Hepatocyte (in vitro differentiated cells): Measurements from ENCODE around the gene SRPRB. TPM values are rescaled to one million over a fixed set of nuclear protein-coding genes. Genes with fewer than 3 reads are reported as not detected.

Experiments
- DNase-seq: peaks from one replicate; pipeline ENCODE4 v3.0.0-alpha.2; 2016; ENCODE audit warnings: low spot score
- H2AFZ ChIP-seq: fragments of 200-600 bp; sonication (generic); 2 replicates; pipeline ENCODE4 v1.6.0; 2016; ENCODE audit warnings: antibody characterized with exemption, mild to moderate bottlenecking
- H3K27ac ChIP-seq: fragments of 200-600 bp; sonication (generic); 2 replicates; pipeline ENCODE4 v1.5.1; 2016; ENCODE audit warnings: mild to moderate bottlenecking
- H3K27me3 ChIP-seq: fragments of 200-600 bp; sonication (generic); 2 replicates; pipeline ENCODE4 v1.6.1; 2016
- H3K36me3 ChIP-seq: fragments of 200-600 bp; sonication (generic); replicated peaks from 2 replicates; pipeline ENCODE4 v1.5.1; 2016; ENCODE audit warnings: low read depth; ENCODE audit not compliant: insufficient read depth
- H3K4me1 ChIP-seq: fragments of 200-600 bp; sonication (generic); 2 replicates; pipeline ENCODE4 v1.5.1; 2016; ENCODE audit warnings: mild to moderate bottlenecking, moderate library complexity; ENCODE audit not compliant: insufficient read depth
- H3K4me2 ChIP-seq: fragments of 200-600 bp; sonication (generic); 2 replicates; pipeline ENCODE4 v1.6.0; 2016
- H3K4me3 ChIP-seq: fragments of 200-600 bp; sonication (generic); 2 replicates; pipeline ENCODE4 v1.5.1; 2016; ENCODE audit warnings: mild to moderate bottlenecking
- H3K79me2 ChIP-seq: fragments of 200-600 bp; sonication (generic); 2 replicates; pipeline ENCODE4 v1.6.0; 2017; ENCODE audit warnings: mild to moderate bottlenecking
- H3K9me2 ChIP-seq: fragments of 200-600 bp; sonication (generic); replicated peaks from 2 replicates; pipeline ENCODE4 v1.6.0; 2017; ENCODE audit warnings: mild to moderate bottlenecking; ENCODE audit not compliant: insufficient read depth
- H3K9me3 ChIP-seq: fragments of 200-600 bp; sonication (generic); 2 replicates; pipeline ENCODE4 v1.5.1; 2016; ENCODE audit warnings: low read depth, mild to moderate bottlenecking
- H4K20me1 ChIP-seq: fragments of 200-600 bp; sonication (generic); 2 replicates; pipeline ENCODE4 v1.6.0; 2016; ENCODE audit warnings: mild to moderate bottlenecking; ENCODE audit not compliant: insufficient read depth, poor library complexity, severe bottlenecking
- CTCF ChIP-seq: fragments of 200-600 bp; sonication (generic); IDR thresholded peaks from 2 replicates; pipeline ENCODE4 v1.5.1; 2016; ENCODE audit warnings: antibody characterized with exemption, mild to moderate bottlenecking; ENCODE audit not compliant: poor library complexity
- EZH2 ChIP-seq: fragments of 200-600 bp; sonication (generic); IDR thresholded peaks from 2 replicates; pipeline ENCODE4 v1.6.1; 2016; ENCODE audit warnings: antibody characterized with exemption, mild to moderate bottlenecking, borderline replicate concordance
- EZH2phosphoT487 ChIP-seq: fragments of 200-600 bp; sonication (generic); IDR thresholded peaks from one replicate; pipeline ENCODE4 v1.6.1; 2018; ENCODE audit warnings: antibody characterized with exemption, mild to moderate bottlenecking, low read depth, moderate library complexity; ENCODE audit not compliant: unreplicated experiment, severe bottlenecking
- WGBS: methylation state at CpG from one replicate; pipeline ENCODE4 v1.1.6; 2016; ENCODE audit warnings: low lambda C conversion rate; ENCODE audit errors: missing lambda C conversion rate; 5-methylcytosine and 5-hydroxymethylcytosine counted together
- polyA plus RNA-seq: library from polyadenylated mRNA; unstranded; fragments of >200 nt; fragmentation: Nextera tagmentation; extraction: Ambion mirVana; gene quantifications from 2 replicates; pipeline ENCODE4 v1.2.1, GENCODE V29; 2016
- total RNA-seq: library from RNA; depleted of rRNA; stranded (reverse); fragments of >200 nt; gene quantifications from 2 replicates; pipeline ENCODE4 v1.2.3, GENCODE V29; 2014

Gene SRPRB
- total and polyA plus RNA-seq, 2 experiments from 2014 or later = 94.4 to 129 TPM

GRCh38 chr3:133829310-133829707 lies 23.7 kb downstream of the SRPRB start:
- H3K9me2 ChIP-seq = no peaks in the 10 kb centered on the region
- TF ChIP-seq CTCF = no peak
- TF ChIP-seq EZH2phosphoT487 = no peak
- no peak for TF ChIP-seq EZH2
- H3K4me2 ChIP-seq = no peak overlapping the region
- H3K27ac ChIP-seq = no peak overlapping the region
- no peaks in the 10 kb centered on the region for H3K79me2 ChIP-seq
- WGBS = 86% methylated on average over 3 of the region's 3 CpGs
- no peaks in the 10 kb centered on the region for H3K36me3 ChIP-seq
- H3K27me3 ChIP-seq = no peaks in the 10 kb centered on the region
- H2AFZ ChIP-seq = no peak overlapping the region
- no peaks in the 10 kb centered on the region for H4K20me1 ChIP-seq
- no peak overlapping the region for H3K4me3 ChIP-seq
- H3K9me3 ChIP-seq = no peaks in the 10 kb centered on the region
- H3K4me1 ChIP-seq = no peaks in the 10 kb centered on the region
- no peak for DNase-seq

- no peaks in the 10 kb centered on the region for H3K4me1 ChIP-seq
- no peaks in the 10 kb centered on the region for H3K79me2 ChIP-seq
- H2AFZ ChIP-seq = no peak overlapping the region
- H3K4me3 ChIP-seq = no peak overlapping the region
- H3K9me3 ChIP-seq = no peaks in the 10 kb centered on the region
- H3K9me2 ChIP-seq = no peaks in the 10 kb centered on the region
- no peak for DNase-seq
- H3K27ac ChIP-seq = no peak overlapping the region
- TF ChIP-seq CTCF = no peak
- TF ChIP-seq EZH2 = no peak
- no peak for TF ChIP-seq EZH2phosphoT487
- WGBS = 85% methylated on average over 3 of the region's 3 CpGs
- no peaks in the 10 kb centered on the region for H4K20me1 ChIP-seq
- H3K4me2 ChIP-seq = no peak overlapping the region
- H3K36me3 ChIP-seq = no peaks in the 10 kb centered on the region
- H3K27me3 ChIP-seq = no peaks in the 10 kb centered on the region
Observed at GRCh38 chr3:133830071-133830470, 24.5 kb downstream of the SRPRB start.

DNA sequence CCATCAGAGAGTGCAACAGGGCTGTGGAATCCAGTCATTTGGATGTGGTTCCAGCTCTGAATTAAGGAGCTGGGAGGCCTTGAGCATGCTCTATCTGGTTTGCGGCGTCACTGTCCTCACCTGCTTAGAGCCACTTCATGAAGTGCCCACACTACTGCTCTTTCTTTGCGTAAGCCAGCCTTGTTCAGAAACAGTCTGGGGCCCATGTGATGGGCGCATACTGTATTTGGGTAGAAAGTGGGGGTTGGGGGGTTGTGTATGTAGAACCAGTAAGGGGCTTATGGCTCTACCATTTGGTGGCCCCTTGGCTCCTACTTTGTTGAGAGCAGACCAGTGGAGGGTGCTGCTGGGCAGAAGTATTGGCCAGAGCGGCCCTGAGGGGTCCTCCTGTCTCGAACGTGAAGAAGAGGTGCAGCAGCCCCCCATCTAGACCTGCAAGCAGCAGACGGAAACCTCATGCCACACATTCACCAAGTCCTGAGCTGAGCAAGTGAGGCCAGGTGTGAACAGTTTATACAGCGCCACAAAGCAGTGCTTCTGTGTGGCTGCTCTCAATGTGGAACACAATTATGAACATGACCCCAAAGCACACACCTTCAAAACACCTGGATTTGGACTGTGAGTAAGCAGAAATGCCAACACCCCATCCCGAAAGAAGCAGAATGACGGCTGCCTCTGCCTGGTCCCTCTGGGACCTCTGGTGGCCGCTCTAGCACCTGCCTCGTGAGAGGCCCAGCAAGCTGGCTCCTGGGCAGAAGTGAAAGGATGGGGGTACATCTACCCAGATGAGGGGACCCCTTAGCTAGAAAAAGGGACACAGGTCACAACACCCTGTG lies 26.6 kb downstream of the SRPRB start:
- Histone ChIP-seq H4K20me1 (no peaks in the 10 kb centered on the region), H3K27me3 (no peaks in the 10 kb centered on the region), H3K9me2 (no peaks in the 10 kb centered on the region), H3K9me3 (no peaks in the 10 kb centered on the region), H3K79me2 (no peaks in the 10 kb centered on the region), H3K27ac (no peak overlapping the region), H3K4me1 (no peaks in the 10 kb centered on the region), H3K36me3 (no peaks in the 10 kb centered on the region), H2AFZ (no peak overlapping the region), H3K4me3 (no peak overlapping the region), H3K4me2 (no peak overlapping the region)
- DNase-seq = no peak
- 76% methylated on average over 11 of the region's 13 CpGs for WGBS
- TF ChIP-seq EZH2 = no peak
- TF ChIP-seq CTCF = no peak
- TF ChIP-seq EZH2phosphoT487 = no peak
